HG02571 (cell line): ENCODE results near the gene RAET1G.
"Not testable (repeated sequence)": the region's sequence is repeated elsewhere in the genome, so short reads cannot be mapped to it uniquely, and the experiment has no call there.

Source experiments
- ATAC-seq: cut with Tn5 transposase; IDR thresholded peaks from one replicate; pipeline ENCODE4 v1.9.1; 2021; ENCODE audit warnings: mild to moderate bottlenecking, moderate library complexity; ENCODE audit not compliant: unreplicated experiment

RAET1G gene

DNA sequence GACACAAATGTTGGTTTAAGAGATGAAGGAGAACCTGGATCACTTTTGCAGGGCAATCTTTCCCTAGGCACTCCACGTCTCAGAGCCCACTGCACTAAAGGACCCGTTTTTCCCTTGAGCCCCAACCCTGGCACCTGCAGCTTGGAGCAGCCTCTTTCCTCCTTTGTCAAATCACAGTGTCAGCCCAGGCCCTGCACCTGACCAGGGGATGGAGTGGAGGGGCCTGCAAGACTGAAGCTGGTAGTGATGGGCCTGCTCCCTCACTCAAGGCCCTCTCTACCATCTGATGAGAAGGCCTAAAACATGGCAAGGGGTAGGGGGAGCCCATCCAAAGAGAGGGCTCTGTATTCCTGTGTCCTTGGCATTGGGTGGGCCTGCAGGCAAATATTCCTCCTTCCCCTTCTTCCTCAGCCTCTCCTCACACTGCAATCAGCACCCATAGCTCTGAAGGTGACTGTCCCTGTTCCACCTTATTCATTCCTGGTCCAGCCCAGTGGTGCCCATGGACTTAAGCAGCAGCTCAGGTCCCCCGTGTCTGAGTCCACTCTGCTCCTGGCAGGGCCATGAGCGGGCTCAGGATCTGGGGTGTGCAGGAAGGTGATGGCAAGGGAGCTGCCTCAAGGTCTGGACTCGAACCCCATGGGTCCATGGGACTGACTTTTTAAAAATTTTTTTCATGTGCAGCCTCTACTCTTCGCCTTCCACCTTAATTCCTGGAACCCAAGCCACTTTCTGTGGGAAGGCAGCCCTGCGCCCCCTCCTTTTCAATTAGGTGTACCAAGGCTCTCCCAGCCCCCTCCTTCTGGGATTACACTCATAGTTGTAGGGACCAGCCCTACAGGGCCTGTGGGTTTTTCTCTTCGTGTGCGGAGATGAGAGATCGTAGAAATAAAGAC, 6.7 kb downstream of the RAET1G start:
- ATAC-seq: no peak

DNA sequence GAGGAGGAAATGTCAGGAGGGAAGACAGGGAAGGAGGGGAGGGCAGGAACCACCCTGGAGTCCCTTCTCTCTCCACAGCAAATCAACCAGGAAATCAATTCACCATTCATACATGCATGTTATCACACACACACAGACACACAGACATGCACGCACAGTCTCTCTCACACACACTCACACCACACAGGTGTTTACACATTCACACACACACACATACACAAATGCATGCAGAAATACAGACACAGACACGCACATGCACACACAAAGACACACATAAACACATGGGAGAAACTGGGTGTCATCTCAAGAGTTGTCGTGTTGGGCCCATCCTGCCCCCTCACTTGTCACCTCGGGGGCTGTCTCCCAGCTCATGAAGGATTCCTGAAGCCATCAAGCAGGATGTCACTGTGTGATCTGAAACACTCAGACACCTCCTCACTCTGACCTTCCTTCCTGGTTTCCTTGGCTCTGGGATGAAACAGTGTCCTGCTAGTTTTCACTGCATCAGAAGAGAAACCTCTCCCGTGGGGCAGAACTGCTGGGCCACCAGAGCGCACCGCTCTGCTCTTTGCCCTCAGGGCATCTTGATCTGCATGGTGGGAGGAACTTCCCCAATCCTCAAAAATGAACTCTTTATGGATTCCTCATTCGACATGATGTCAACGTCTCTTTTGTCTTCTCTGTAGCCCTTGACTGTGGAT, 9.2 kb downstream of the RAET1G start:
- no peak for ATAC-seq

DNA sequence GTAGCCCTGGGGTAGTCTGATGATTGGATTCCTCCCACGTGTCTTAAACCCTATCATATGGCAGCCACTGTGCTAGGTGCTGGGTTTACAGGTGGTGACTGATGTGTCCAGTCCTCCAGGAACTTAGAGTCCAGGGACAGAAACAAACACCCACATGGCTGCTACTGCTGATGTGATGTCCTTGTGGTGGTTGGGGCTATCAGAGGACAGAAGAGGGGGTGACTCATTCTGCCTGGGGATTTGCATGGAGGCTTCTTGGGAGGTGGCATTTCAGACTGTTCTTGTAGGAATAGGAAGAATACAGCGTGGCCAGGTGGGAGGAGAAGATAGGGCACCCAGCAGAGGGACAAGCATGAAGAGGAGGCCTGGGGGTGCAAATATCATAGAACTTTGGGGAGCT, 9.8 kb downstream of the RAET1G start:
- no peak for ATAC-seq

DNA sequence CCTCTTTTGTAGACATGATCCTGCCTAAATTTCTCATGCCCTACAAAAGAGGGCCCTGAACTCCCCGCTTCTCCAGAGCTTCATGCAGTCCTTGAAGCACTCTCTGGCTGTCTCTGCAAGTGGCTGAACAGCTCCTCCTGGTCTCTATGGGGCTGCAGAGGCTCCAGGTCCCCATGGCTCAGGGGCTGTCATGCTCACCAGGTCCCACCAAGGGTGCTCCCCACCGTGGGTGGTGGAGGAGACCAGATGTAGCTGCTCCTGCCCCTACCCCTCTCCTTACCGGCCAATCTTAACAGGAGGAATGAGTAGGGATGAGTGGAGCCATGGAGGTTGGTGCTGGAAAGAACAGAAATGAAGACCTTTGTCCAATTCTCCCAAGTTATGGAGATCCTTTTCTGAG, 10.2 kb downstream of the RAET1G start:
- ATAC-seq: not testable (repeated sequence)

DNA sequence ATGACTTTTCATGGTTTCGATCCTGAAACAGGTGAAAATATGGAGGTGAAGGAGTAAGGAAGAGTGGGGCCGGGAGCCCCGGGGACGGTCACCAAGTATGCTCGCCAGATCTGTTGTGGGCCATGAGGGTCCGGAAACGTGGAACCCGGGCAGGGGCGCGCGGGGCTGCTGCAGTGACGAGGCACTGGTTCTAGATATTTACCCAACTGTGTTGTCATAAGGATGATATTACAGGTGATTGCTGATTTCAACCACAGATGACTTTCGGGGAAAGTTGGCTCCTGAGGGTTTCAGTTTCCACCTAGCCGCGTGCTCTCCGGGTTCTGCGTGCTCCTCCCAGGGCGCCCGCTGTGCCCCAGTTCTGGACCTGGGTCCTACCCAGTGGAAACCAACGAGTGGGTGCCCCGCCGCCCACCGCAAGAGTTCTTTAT, 12.2 kb downstream of the RAET1G start:
- ATAC-seq: no peak

DNA sequence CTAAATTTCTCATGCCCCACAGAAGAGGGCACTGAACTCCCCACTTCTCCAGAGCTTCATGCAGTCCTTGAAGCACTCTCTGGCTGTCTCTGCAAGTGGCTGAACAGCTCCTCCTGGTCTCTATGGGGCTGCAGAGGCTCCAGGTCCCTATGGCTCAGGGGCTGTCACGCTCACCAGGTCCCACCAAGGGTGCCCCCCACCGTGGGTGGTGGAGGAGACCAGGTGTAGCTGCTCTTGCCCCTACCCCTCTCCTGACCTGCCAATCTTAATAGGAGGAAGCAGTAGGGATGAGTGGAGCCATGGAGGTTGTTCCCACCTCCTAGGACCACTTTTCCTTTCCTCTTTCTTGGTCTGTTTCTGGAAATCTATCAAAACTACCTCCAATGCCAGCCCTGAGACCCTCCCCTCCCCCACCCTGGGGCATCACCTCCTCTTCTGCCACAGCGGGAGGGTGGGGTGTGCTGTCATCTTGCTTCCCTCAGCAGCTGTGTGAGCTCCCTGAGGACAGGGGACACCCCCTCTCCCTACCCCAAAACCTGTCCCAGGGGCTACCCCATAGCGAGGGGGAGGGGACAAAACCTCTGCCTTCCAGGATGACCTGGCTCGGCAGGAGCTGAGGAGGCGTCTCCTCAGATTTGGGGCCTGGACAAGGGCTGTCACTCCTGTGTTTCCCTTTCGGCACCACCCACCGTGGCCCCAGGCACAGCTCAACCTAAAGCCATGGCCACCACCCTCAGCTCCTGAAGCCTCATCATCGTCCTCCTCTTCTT, 13.0 kb downstream of the RAET1G start:
- no peak for ATAC-seq

DNA sequence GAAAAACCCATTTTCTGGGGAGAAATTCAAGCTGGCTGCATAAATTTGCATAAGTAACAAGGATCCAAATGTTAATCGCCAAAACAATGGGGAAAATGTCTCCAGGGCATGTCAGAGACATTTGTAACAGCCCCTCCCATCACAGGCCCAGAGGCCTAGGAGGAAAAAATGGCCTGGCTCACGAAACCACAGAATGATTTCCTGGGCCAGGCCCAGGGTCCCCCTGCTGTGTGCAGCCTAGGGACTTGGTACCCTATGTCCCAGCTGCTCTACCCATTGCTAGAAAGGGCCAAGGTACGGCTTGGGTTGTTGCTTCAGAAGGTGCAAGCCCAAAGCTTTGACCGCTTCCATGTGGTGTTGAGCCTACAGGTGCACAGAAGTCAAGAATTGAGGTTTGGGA, 14.4 kb downstream of the RAET1G start:
- not testable (repeated sequence) for ATAC-seq

DNA sequence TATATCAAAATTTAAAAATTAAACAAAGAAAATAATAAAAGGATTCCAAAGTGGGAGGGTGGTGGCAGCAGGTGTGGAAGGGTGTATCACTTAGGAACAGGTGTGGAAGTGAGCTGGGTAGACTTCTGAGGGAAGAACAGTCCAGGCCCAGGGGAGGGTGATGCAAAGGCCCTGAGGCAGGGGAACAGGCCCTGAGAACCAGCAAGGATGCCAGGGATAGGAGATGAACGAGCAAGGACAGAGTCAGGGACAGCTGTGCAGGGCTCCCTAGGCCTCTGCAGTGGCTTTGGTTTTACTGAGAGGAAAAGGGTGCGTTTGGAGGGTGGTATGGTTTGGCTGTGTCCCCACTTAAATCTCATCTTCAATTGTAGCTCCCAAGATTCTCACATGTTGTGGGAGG, 15.6 kb downstream of the RAET1G start:
- no peak for ATAC-seq

DNA sequence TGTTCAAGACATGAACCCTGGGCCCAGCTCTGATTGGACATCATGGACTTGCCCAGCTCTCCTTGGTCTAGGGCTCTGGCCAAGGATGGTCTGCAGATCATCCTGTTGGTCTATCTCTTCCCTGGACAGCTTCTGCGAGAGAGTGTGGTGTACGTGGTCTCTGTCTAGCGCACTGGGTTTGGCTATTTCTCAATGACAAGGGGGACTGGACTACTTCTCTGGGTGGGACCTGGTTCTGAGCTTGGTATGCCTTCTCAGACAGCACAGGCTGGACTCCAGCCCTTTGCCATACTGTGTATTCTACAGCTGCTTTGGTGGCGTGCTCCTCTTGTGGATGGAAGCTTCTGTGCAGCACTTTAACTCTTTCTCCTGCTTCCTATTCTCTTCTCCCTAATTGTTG, 16.5 kb downstream of the RAET1G start:
- ATAC-seq: no peak

DNA sequence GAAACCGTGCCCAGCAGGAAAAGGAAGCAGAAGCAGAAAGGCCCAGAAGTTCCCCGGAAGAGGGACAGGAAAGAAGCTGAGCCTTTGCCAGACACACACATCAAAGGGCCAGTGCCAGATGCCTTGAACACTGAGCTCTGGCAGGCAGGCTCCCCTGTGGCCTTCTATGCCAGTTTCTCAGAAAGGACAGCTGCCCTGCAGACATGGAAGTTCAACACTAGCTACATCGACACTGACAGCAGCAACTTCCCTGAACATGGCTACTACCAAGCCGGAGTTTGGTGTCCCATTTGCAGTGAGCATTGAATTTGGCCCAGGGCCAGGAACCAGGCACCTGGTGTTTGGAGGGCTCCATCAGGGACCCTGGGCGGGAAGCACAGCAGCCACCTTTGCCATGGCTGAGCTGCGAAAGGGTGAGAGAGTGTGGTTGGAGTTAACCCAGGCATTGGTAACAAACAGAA, 17.0 kb downstream of the RAET1G start:
- ATAC-seq: no peak

DNA sequence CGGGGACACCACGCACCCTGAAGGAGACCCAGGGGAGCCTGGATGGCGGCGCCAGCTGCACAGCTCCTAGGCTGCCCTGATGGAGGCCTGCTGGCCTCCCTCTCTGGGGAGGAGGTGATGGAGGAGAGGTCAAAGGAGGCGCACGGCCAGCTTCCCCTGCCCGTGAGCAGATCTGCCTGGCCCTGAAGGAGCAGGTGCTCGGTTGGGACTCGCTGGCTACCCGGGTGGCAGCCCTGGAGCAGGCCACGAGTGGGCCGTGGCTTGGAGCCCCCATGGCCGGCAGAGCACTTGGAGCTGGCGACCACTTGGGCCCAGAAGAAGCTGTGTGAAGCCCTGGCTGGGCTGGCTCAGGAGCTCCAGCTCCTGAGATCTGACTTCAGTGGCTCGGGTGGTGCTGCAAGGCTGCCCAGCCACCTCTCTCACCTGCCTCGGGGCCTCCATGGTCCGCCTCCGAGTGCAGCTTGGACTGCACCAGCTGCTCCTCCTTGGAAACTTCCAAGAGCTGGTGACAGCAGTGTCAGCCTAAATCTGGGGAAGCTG, 17.5 kb downstream of the RAET1G start:
- no peak for ATAC-seq

DNA sequence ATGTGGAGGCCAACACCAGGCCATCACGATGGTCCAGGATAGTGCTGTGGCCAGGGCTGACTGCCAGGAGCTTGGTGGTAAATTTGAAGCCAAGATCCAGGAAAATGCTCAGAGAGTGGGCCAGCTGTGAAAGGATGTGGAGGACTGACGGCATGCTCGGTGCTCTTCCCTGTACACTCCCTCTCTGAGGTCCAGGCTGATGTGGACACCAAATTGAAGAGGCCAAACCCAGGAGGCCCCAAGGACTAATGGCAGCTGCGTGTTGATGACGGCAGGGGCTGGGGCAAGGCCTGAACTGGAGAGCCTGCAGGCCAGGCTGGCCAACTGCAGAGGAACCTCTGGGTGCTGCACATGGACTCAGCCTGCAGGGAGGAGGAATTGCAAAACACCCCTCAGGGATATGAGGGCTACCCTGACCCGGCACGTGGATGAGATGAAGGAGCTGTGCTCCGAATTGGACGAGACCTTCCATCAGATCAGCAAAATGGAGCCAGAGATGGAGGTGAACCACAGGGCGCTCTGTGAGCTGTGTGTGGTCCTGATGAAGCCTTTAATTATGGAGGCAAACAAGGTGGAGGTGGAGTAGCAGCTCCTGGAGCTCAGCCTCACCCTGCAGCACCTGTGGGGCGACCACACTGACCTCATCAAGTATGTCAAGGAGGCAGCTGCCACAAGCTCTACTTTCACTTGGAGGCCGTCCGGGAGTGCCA, 18.1 kb downstream of the RAET1G start:
- ATAC-seq: no peak

DNA sequence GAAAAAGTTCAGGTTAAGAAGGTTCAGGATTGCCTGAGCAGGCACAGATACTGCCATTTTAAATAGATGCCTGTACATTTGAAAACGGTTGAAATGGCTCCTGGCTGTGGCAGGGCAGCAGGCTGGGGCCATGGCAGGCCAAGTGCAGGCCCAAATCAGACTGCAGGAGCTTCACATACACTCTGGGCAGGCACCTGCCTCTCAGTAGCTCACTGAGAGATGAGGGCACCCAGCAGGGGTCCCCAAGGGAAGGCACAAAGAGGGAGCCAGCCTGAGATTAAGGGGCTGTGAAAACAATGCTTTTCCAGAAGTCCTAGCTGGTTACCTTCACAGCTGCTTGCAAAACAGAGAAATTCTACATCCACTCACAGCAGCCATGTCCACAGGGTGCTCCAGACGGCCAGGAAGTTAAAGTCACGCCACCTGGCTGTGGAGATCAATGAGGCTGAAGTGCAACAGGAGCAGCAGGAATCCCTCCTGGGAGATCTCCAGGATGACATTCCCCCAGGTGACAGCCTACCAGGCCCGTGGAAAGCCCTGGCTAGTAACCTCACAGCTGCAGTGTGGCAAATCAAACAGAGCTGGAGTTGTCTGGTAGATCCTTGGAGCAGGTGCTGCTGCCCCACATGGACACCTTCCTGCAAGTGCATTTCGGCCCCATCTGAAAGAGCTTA, 18.8 kb downstream of the RAET1G start:
- no peak for ATAC-seq

DNA sequence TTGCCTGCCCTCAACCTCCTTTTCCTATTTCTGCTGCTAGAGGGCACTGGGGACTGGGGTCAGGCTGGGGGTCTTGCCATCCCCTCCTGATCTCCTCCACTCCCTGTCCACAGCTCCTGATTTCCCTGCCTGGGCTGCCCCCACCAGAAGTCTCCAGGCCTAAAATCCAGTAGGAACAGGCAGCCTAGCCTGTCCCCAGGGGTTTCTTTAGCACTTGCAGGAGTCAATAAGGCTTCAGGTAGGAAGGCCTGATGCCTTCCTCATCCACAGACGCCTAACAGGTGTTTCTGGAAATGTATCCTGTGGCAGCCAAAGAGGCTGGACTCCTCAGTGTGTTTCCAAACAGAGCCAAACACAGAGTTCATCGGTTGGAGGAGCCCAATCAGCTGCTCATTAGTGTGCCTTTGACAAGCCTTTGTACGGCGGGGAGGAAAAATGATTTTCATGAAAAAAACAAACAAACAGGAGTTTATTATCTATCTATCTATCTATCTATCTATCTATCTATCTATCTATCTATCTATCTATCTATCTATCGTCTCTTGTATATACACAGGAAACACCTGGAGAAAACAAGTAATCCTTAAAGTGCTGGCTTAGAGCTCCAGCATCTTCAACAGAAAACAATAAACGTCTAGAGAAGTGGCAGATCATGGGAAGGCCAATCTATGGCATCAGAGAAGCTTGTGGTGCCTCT, 21.3 kb downstream of the RAET1G start:
- no peak for ATAC-seq

DNA sequence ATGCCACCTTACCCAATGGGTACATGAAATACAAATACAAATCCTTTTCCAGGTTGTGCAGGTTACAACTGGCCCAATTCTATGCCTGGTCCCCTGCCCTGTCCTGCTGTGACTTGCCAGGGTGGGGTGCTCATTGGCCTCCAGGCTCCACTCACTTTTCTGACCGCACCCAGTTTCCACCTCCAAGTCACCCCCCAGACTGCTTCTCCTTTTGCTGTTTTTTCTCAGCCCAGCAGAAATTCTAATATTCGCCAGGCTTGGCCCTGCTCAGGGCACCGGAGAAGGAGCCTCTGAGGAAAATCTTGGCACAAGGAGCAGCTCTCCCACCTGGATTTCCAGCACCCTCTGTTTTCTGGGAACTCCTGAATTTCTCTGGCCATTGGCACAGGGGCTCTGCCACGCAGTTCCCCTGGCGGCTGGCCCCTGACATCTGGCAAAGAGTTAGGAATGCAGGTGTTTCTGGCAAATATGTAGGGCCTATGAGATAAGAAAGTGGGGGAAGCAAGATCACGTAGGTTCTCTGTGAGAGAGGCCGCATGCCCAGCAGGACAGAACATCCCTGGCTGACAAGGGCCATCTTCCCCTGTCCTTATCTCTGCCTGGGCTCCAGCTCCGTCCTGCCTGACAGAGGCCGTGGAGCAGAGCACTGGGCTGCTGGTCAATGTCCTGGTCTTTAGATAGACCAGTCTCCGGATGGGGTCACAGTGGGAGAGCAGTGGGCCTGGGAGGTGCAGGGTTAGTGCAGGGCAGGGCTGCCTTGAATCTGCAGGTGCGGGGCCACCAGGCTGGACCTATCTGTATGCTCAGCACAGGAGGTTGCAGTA, 22.1 kb downstream of the RAET1G start:
- ATAC-seq: no peak

DNA sequence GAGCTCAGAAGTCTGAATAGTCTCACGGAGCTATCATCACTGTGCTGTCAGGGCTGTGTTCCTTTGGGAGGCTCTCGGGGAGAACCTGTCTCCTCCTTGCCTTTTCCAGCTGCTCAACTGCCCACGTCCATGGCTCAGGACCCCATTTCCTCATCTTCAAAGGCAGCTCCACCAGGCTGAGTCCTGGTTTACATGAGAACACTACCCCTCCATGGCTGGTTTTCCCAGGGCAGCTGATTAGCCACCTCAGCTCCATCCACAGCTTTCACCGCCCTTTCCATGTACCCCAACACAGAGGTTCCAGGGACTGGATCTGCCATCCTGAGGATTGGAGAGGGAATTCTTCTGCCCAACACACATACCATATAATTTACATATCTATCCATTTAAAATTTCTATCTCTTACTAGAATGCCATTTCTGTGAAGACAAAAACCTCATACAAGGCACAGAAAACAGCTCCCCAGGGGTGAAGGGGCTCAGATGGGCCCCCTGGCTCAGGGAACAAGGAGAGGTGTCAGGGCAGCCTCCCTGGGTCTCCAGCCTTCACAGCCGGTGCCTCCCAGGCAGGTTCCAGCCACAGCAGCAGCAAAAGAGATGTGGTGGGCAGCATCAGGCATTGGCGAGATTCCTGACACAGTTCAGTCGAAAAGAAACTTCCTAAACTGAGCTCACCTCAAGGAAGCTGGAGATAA, 22.8 kb downstream of the RAET1G start:
- ATAC-seq: no peak

DNA sequence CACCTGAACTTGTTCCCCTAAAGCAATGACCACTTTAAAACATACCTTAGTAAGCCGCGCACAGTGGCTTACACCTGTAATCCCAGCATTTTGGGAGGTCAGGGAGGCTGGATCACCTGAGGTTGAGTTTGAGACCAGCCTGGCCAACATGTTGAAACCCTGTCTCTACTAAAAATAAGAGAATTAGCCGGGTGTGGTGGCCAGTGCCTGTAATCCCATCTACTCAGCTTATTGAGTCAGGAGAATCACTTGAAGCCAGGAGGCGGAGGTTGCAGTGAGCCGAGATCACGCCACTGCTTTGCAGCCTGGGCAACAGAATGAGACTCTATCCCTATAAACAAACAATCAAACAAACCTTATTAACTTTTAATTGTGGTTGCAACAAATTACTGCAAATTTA, 23.4 kb downstream of the RAET1G start:
- ATAC-seq: no peak

DNA sequence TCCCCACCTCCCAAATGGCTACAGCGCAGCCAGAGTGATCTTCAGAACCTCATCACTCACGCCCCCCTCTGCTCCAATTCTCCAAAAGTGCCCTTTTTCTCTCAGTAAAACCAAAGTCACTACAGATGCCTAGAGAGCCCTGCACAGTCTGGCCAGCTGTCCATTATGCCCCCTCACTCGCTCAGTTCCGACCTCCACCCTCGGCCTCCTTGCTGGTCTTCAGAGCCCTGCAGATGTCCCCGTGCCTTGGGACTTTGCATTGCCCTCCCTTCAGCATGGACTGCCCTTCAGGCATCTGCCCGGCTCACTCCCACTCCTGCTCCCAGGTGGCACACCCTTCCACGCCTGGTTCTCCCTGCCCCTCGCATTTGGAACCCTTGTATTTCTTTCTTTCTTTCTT, 24.0 kb downstream of the RAET1G start:
- no peak for ATAC-seq
